Activated CD8-positive, alpha-beta memory T cell treated with anti-CD3 and anti-CD28 coated beads for 36 hours (primary cell): ENCODE data around the gene MEI1. TPM values are rescaled to one million over a fixed set of nuclear protein-coding genes. Genes with fewer than 3 reads are reported as not detected.

ENCODE experiments used
- CTCF ChIA-PET: fragments of 350-600 bp; sonication (Branson Sonifier 250); formaldehyde crosslinking; loops from one replicate; lab custom pipeline; 2021; ENCODE audit warnings: antibody characterized with exemption; lab: Charles Lee
- POLR2A ChIA-PET: fragments of 350-600 bp; sonication (Branson Sonifier 250); formaldehyde crosslinking; loops from one replicate; lab custom pipeline; 2021; ENCODE audit warnings: antibody characterized with exemption; lab: Charles Lee
- total RNA-seq, 2 experiments: library from RNA; stranded (reverse); gene quantifications; one replicate each; pipeline ENCODE4 v1.2.3, GENCODE V29; 2021

Gene MEI1
- total RNA-seq, 2 experiments from 2014 or later: 24.0 to 31.1 TPM

- ChIA-PET CTCF (no interaction called here), POLR2A (no interaction called here)
Observed at GRCh38 chr22:41836551-41836950, 137.2 kb downstream of the MEI1 start.

GRCh38 chr22:41838842-41839618 is 139.7 kb downstream of the MEI1 start:
- CTCF ChIA-PET: interaction anchor here (1.0 kb wide), 3 partner anchors 18 to 142 kb away, joined by 3 read pairs; no protein-coding TSS in a partner anchor

GRCh38 chr22:41840216-41840615 is 140.9 kb downstream of the MEI1 start:
- POLR2A ChIA-PET: no interaction called here
- CTCF ChIA-PET: interaction anchor here (0.6 to 1.1 kb wide), 3 partner anchors 101 to 999 kb away, joined by 3 to 5 read pairs (median 3); no protein-coding TSS in a partner anchor

More at GRCh38 chr22:41838842-41839618, 139.7 kb downstream of the MEI1 start:
- POLR2A ChIA-PET: interaction anchor here (0.6 kb wide), 1 partner anchor 237 kb away, joined by 4 read pairs; no protein-coding TSS in a partner anchor

GRCh38 chr22:41841085-41841712 is 141.9 kb downstream of the MEI1 start:
- CTCF ChIA-PET: interaction anchor here (0.8 to 1.8 kb wide), 3 partner anchors 99 to 117 kb away, joined by 3 to 5 read pairs (median 5); no protein-coding TSS in a partner anchor
- POLR2A ChIA-PET: interaction anchor here (0.8 to 3.7 kb wide), 3 partner anchors 8 to 22 kb away, joined by 3 to 22 read pairs (median 16); partner anchors contain the start of gene SREBF2

- POLR2A ChIA-PET: interaction anchor here (0.7 to 3.7 kb wide), 6 partner anchors 9 to 232 kb away, joined by 3 to 22 read pairs (median 9); partner anchors contain the start of gene SREBF2
- CTCF ChIA-PET: interaction anchor here (1.2 to 2.2 kb wide), 5 partner anchors 10 to 97 kb away, joined by 5 to 15 read pairs (median 6); no protein-coding TSS in a partner anchor
Observed at GRCh38 chr22:41842996-41843970, 144.0 kb downstream of the MEI1 start.

- CTCF ChIA-PET: interaction anchor here (1.7 to 2.2 kb wide), 3 partner anchors 12 to 82 kb away, joined by 6 to 15 read pairs (median 7); no protein-coding TSS in a partner anchor
- POLR2A ChIA-PET: interaction anchor here (2.1 to 3.7 kb wide), 4 partner anchors 11 to 19 kb away, joined by 6 to 22 read pairs (median 14); partner anchors contain the start of gene SREBF2
Observed at GRCh38 chr22:41844036-41844435, 144.7 kb downstream of the MEI1 start.

- ChIA-PET POLR2A (interaction anchor here (2.1 to 3.7 kb wide), 4 partner anchors 11 to 18 kb away, joined by 6 to 22 read pairs (median 14); partner anchors contain the start of gene SREBF2), CTCF (no interaction called here)
Observed at GRCh38 chr22:41844513-41844912, 145.2 kb downstream of the MEI1 start.

GRCh38 chr22:41845380-41846267 is 146.3 kb downstream of the MEI1 start:
- ChIA-PET CTCF (interaction anchor here (1.1 kb wide), 1 partner anchor 14 kb away, joined by 3 read pairs; no protein-coding TSS in a partner anchor), POLR2A (no interaction called here)

GRCh38 chr22:41846268-41846987 is 147.1 kb downstream of the MEI1 start:
- CTCF ChIA-PET: interaction anchor here (0.7 to 1.1 kb wide), 2 partner anchors 13 to 79 kb away, joined by 3 read pairs; no protein-coding TSS in a partner anchor

GRCh38 chr22:41847300-41847699 is 148.0 kb downstream of the MEI1 start:
- ChIA-PET CTCF (interaction anchor here (0.8 to 1.1 kb wide), 2 partner anchors 16 to 94 kb away, joined by 3 to 5 read pairs; no protein-coding TSS in a partner anchor), POLR2A (interaction anchor here (1.0 to 1.1 kb wide), 2 partner anchors 15 to 47 kb away, joined by 3 to 4 read pairs; partner anchors contain the start of gene CCDC134)

More at GRCh38 chr22:41846268-41846987, 147.1 kb downstream of the MEI1 start:
- POLR2A ChIA-PET: no interaction called here

GRCh38 chr22:41848468-41848867 is 149.2 kb downstream of the MEI1 start:
- ChIA-PET POLR2A (no interaction called here), CTCF (no interaction called here)

Other genes with a start within 250 kb of the MEI1 start
- gene PHF5A, start 230.8 kb upstream of the MEI1 start, total RNA-seq: 100 to 1,000 TPM; 103 to 112 TPM
- 100 to 1,000 TPM; 111 to 112 TPM for gene ACO2, start 230.4 kb upstream of the MEI1 start, total RNA-seq
- gene POLR3H, start 155.0 kb upstream of the MEI1 start, total RNA-seq: 10 to 100 TPM; 75.9 to 78.9 TPM
- gene CSDC2, start 138.5 kb upstream of the MEI1 start, total RNA-seq: not detected
- 10 to 100 TPM; 30.5 to 31.1 TPM for gene PMM1, start 109.7 kb upstream of the MEI1 start, total RNA-seq
- 10 to 100 TPM; 91.6 to 97.3 TPM for gene DESI1, start 78.5 kb upstream of the MEI1 start, total RNA-seq
- 100 to 1,000 TPM; 470 to 479 TPM for gene XRCC6, start 78.2 kb upstream of the MEI1 start, total RNA-seq
- 100 to 1,000 TPM; 329 to 338 TPM for gene SNU13, start 10.6 kb upstream of the MEI1 start, total RNA-seq
- gene CCDC134, start 101.2 kb downstream of the MEI1 start, total RNA-seq: 10 to 100 TPM; 16.3 to 17.2 TPM
- 100 to 1,000 TPM; 103 to 104 TPM for gene SREBF2, start 133.6 kb downstream of the MEI1 start, total RNA-seq
- 1 to 10 TPM; 1.1 to 1.7 TPM for gene SHISA8, start 215.6 kb downstream of the MEI1 start, total RNA-seq
- gene TNFRSF13C, start 227.3 kb downstream of the MEI1 start, total RNA-seq: 1 to 10 TPM; 3.6 to 3.9 TPM
- 10 to 100 TPM; 80.8 to 84.9 TPM for gene CENPM, start 247.6 kb downstream of the MEI1 start, total RNA-seq